GM18907 (cell line): ENCODE results near the gene HMGB2.
A peak's percentile ranks its signal among the peaks of the same experiment; 100 is the strongest.

Experiments
- ATAC-seq: cut with Tn5 transposase; IDR thresholded peaks from one replicate; pipeline ENCODE4 v1.9.1; 2021; ENCODE audit warnings: mild to moderate bottlenecking, moderate library complexity; ENCODE audit not compliant: unreplicated experiment

HMGB2 gene

DNA sequence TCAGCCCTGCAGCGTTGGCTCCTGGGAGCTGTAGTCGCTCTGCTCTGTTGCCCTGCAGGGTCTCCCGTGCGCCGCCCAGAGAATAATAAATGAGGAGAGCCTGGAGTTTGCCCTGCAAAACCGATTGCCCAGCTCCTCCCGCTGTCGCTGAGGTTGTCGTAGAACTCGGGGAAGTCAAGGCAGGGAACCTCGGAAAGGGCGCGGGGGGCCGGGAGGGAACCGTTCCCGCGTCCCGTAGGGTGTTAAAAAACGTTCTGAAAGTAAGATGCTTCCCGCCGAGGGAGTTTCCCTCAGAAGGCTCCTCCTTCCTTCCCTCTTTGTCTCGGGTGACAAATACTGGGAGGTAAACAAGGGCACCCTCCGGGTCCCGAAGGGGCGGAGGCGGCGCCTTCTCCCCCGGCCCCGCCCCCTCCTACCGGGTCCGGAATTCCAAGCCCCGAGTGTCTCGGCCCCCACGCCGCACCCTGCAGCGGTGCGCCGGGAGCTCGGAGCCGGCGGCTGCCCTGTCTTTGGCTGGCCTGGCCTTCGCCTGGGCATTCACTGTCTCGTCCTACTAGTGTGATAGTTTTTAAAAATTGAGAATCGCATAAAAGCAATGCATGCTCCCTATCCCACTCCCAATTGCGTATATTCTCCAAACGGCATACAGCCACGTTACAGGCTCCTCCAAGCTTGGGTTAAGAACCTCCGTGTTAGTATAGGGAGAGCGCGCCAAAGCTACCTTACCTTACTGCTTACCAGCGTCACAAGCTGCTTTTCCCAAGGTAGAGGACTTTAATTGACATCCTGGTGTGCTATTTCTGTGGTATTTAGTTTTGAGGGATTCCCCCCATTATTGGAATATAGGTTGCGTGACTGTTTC is 964 bp upstream of the HMGB2 start:
- peak; percentile 47 for ATAC-seq

DNA sequence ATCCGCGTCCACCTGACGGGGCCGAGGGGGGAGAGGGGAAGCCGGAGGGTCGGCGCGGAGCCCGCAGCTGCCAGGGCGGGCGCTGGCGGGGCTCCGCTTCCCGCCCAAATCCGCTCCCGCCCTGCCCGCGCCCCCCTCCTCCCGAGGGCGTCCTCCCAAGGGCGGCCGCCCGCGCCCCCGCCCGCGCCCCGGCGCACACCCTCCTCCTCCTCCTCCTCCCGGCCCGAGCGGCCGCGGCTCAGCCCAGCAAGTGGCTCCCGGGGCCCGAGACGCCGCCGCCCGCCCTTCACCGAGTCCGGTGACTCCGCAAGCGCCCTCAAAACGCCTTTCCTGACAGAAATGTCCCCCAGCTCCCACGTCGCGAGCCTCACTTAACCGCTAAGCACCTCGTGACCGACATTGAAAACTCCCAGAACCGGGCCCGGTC is 487 bp downstream of the HMGB2 start:
- peak; percentile 1 for ATAC-seq

GRCh38 chr4:173332963-173333657 is 1.0 kb downstream of the HMGB2 start:
- ATAC-seq: no peak

DNA sequence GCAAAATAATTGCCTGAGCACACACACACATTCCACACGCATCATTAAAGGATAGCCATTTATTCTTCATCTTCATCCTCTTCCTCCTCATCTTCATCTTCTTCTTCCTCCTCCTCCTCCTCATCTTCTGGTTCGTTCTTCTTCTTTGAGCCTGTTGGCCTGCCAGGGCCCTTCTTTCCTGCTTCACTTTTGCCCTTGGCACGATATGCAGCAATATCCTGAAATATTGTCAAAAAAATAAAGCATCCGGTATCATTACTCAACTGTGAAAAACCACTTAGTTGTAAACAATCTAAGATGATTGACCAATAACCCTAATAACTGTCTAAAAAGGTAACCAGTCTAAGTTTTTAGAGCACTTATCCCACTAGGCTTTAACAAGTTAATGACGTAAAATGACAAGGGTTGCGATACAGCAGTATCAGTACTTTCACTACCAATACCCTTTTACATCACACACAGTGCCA is 2.1 kb downstream of the HMGB2 start:
- ATAC-seq: no peak

- no peak for ATAC-seq
Measured at GRCh38 chr4:173330590-173330989, 3.6 kb downstream of the HMGB2 start.

DNA sequence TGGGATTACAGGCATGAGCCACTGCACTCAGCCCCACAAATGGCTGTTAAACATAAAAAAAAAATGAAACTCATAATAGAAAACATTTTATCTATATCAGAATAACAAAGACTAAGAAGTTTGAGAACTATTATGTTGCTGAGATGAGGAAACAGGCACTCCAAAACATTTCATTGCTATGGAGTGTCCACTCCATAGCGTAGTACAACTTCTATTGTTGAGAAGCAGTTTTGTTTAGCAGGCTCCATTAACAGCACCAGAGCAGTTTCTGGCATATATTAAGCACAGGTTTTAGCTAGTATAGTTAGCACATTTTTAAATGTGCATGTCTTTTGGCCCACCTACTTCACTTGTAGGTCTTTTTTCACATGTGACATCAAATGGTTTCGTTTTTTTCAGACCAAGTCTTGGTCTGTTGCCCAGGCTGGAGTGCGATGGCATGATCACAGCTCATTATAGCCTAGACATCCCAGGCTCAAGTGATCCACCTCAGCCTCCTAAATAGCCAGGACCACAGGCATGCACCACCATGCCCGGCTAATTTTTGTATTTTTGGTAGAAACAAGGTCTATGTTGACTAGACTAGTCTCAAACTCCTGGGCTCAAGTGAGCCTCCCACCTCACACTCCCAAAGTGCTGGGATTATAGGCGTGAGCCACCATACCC is 5.8 kb downstream of the HMGB2 start:
- ATAC-seq: no peak

DNA sequence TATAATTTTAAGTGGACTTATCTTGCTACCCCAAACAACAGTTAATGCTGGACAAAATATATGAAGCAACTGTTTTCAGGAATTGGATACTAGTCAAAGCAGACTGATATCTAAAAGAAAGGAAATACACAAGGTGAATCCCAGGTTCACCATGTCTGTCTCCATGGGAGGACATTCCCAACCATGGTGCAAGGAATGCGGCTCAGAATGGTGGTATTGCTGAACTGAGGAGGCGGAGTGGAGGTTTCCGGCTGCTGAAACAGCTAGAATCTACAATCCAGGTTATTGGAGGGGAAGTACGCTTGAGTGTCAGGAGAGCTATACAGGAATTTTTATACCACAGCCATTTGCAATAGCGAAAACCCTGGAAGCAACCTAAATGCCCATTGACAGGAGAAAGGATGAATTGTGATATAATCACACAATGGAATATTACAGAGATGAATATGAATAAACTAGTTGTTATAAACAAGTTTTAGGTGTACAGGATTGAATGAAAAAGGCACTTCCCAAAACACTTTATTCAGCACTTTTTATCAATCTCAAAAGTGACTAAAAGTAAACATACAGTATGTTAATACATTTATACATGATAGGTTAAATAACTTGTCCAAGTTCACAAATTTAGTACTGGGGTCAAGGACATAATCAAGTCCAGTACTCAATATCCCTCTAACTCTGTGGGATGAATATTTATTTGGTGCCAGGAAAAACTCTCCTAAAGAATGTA is 9.0 kb downstream of the HMGB2 start:
- ATAC-seq: no peak

DNA sequence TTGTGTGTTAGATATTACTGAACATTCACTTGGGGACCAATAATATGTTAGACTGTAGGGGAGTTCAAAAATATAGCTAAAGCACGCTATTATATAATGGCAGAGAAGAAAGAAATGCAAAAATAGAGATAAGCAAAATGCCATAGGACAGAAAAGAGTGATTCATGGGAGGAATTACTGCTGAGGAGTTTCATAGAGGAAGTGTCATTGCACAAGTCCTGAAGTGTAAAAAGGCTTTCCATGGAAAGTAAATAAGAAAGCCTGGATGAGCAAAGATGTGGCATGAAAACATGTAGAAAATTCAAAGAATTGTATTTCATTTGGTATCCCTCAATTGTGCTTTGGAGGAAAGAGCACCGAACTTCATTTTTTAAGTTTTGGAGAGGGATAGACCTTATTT is 14.5 kb downstream of the HMGB2 start:
- ATAC-seq: no peak

GRCh38 chr4:173318648-173319211 is 15.4 kb downstream of the HMGB2 start:
- ATAC-seq: no peak

GRCh38 chr4:173318240-173318639 is 15.9 kb downstream of the HMGB2 start:
- ATAC-seq: no peak

- peak; percentile 52 for ATAC-seq
Measured at GRCh38 chr4:173317004-173317403, 17.2 kb downstream of the HMGB2 start.

- ATAC-seq: no peak
Measured at GRCh38 chr4:173316060-173316459, 18.1 kb downstream of the HMGB2 start.

GRCh38 chr4:173314715-173315114 is 19.4 kb downstream of the HMGB2 start:
- no peak for ATAC-seq

DNA sequence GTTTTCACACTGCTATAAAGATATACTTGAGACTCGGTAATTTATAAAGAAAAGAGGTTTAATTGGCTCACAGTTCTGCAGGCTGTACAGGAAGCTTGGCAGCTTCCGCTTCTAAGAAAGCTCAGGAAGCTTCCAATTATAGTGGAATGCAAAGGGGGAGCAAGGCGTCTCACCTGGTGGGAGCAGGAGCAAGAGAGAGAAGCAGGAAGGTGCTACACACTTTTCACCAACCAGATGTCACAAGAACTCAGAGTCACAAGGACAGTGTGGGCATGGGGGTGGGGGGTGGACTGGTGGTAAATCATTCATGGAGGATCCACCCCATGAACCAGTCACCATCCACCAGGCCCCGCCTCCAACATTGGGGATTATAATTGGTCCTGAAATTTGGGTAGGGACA is 22.8 kb downstream of the HMGB2 start:
- no peak for ATAC-seq

GRCh38 chr4:173307778-173308177 is 26.4 kb downstream of the HMGB2 start:
- no peak for ATAC-seq

GRCh38 chr4:173301518-173302201 is 32.5 kb downstream of the HMGB2 start:
- peak; percentile 83 for ATAC-seq

DNA sequence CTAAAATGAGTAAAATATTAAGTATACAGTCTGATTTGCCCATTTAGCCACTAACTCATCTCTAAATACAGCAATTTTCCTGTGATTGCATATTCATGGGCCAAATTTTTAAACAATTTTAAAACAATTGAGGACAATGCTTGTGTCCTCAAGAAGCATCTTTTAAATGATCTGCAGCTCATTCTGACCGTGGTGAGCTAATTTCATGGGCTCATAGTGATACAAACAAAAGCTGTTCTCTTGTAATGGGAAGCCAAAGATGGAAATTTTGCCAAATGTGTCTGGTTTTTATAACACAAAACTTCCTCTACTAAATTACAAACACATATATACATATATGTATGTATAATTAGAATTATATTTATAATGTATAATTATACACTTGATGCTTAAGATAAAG is 39.7 kb downstream of the HMGB2 start:
- no peak for ATAC-seq

DNA sequence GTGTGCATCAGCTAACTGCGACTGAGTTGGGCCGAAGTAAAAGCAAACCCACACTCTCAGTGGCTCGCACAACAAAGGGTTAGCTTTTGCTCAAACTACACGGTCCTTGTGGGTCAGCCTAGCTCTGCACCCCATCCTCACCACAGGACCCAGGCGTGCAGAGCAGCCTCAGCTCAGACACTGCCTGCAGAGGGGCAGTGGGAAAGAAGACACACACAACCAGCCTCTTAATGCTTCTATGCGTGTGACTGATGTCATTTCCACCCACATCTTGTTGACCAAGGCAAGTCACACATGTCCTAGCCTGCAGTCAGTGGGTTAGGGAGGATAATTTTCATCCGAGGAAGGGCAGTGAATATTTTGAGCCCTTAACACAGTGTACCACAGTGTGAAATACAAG is 40.5 kb downstream of the HMGB2 start:
- no peak for ATAC-seq

GRCh38 chr4:173291899-173292298 is 42.3 kb downstream of the HMGB2 start:
- no peak for ATAC-seq

DNA sequence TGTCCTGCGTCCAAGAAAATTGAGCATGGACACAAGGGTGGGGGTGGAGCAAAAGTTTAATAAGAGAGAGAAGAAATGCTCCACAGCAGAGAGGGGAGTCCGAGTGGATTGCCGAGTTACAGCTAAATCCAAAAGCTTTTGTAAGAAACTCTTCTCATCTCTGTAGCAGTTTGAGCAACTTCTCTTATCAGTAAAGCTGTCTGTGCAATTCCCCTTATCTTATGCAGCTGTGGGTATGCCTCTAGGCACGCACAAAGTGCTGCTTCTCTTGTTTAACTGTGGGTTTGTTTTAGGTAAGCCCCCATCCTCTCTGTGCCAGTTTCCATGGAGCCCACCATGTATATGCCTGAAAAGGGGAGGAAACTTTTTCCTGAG is 44.8 kb downstream of the HMGB2 start:
- no peak for ATAC-seq
